ENCODE results near the gene FNDC1. TPM values are rescaled to one million over a fixed set of nuclear protein-coding genes. Genes with fewer than 3 reads are reported as not detected.

Gene FNDC1
- total RNA-seq, 1 experiment from 2014 or later: not detected

- no peak for DNase-seq (ENCODE audit: low spot score)
Observed at GRCh38 chr6:159305804-159306537, 136.8 kb downstream of the FNDC1 start.

- no peak for DNase-seq (ENCODE audit: low spot score)
Observed at GRCh38 chr6:159307246-159307790, 138.1 kb downstream of the FNDC1 start.

GRCh38 chr6:159308198-159308597 lies 139.0 kb downstream of the FNDC1 start:
- DNase-seq (ENCODE audit: low spot score): no peak

GRCh38 chr6:159309723-159310122 lies 140.5 kb downstream of the FNDC1 start:
- DNase-seq (ENCODE audit: low spot score): no peak

- peak; percentile 27 for DNase-seq (ENCODE audit: low spot score)
Observed at GRCh38 chr6:159311618-159312017, 142.4 kb downstream of the FNDC1 start.

GRCh38 chr6:159312206-159312605 lies 143.0 kb downstream of the FNDC1 start:
- no peak for DNase-seq (ENCODE audit: low spot score)

GRCh38 chr6:159313018-159313417 lies 143.8 kb downstream of the FNDC1 start:
- no peak for DNase-seq (ENCODE audit: low spot score)

GRCh38 chr6:159315562-159315961 lies 146.4 kb downstream of the FNDC1 start:
- DNase-seq (ENCODE audit: low spot score): no peak

GRCh38 chr6:159317430-159317829 lies 148.2 kb downstream of the FNDC1 start:
- no peak for DNase-seq (ENCODE audit: low spot score)

- DNase-seq (ENCODE audit: low spot score): no peak
Observed at GRCh38 chr6:159321267-159321666, 152.1 kb downstream of the FNDC1 start.

Other genes with a start within 250 kb of the FNDC1 start
- 2.6 and 5.8 TPM in 2 replicates for gene RSPH3, start 169.2 kb upstream of the FNDC1 start, total RNA-seq (2014; rRNA removed; shearing (Covaris generic))
- gene TAGAP, start 124.4 kb upstream of the FNDC1 start, total RNA-seq (2014; rRNA removed; shearing (Covaris generic)): 0.08 TPM in 1 of 2 replicates, not detected in the other

Measured in HT-29 (cell line).